HEK293 (cell line): ENCODE results near the gene CDC5L.

Experiments used
- ZNF133 ChIP-seq: fragments of 450-650 bp; formaldehyde crosslinking; IDR thresholded peaks from 2 replicates; pipeline ENCODE4 v1.5.1; 2016; ENCODE audit warnings: missing biosample characterization, missing genetic modification characterization
- ZNF488 ChIP-seq: fragments of 450-650 bp; formaldehyde crosslinking; IDR thresholded peaks from 2 replicates; pipeline ENCODE4 v1.5.1; 2016; ENCODE audit warnings: missing biosample characterization, missing genetic modification characterization

GRCh38 chr6:44451803-44452695 lies 64.5 kb downstream of the CDC5L start:
- TF ChIP-seq ZNF133 (tag by site-specific recombination): no peak
- no peak for TF ChIP-seq ZNF488 (tag by site-specific recombination)
